Hepatocyte (in vitro differentiated cells): ENCODE results near the gene ZC3H12D. TPM values are rescaled to one million over a fixed set of nuclear protein-coding genes. Genes with fewer than 3 reads are reported as not detected.

Experiments used
- DNase-seq: peaks from one replicate; pipeline ENCODE4 v3.0.0-alpha.2; 2016; ENCODE audit warnings: low spot score
- H2AFZ ChIP-seq: fragments of 200-600 bp; sonication (generic); 2 replicates; pipeline ENCODE4 v1.6.0; 2016; ENCODE audit warnings: antibody characterized with exemption, mild to moderate bottlenecking
- H3K27ac ChIP-seq: fragments of 200-600 bp; sonication (generic); 2 replicates; pipeline ENCODE4 v1.5.1; 2016; ENCODE audit warnings: mild to moderate bottlenecking
- H3K27me3 ChIP-seq: fragments of 200-600 bp; sonication (generic); 2 replicates; pipeline ENCODE4 v1.6.1; 2016
- H3K36me3 ChIP-seq: fragments of 200-600 bp; sonication (generic); replicated peaks from 2 replicates; pipeline ENCODE4 v1.5.1; 2016; ENCODE audit warnings: low read depth; ENCODE audit not compliant: insufficient read depth
- H3K4me1 ChIP-seq: fragments of 200-600 bp; sonication (generic); 2 replicates; pipeline ENCODE4 v1.5.1; 2016; ENCODE audit warnings: mild to moderate bottlenecking, moderate library complexity; ENCODE audit not compliant: insufficient read depth
- H3K4me2 ChIP-seq: fragments of 200-600 bp; sonication (generic); 2 replicates; pipeline ENCODE4 v1.6.0; 2016
- H3K4me3 ChIP-seq: fragments of 200-600 bp; sonication (generic); 2 replicates; pipeline ENCODE4 v1.5.1; 2016; ENCODE audit warnings: mild to moderate bottlenecking
- H3K79me2 ChIP-seq: fragments of 200-600 bp; sonication (generic); 2 replicates; pipeline ENCODE4 v1.6.0; 2017; ENCODE audit warnings: mild to moderate bottlenecking
- H3K9me2 ChIP-seq: fragments of 200-600 bp; sonication (generic); replicated peaks from 2 replicates; pipeline ENCODE4 v1.6.0; 2017; ENCODE audit warnings: mild to moderate bottlenecking; ENCODE audit not compliant: insufficient read depth
- H3K9me3 ChIP-seq: fragments of 200-600 bp; sonication (generic); 2 replicates; pipeline ENCODE4 v1.5.1; 2016; ENCODE audit warnings: low read depth, mild to moderate bottlenecking
- H4K20me1 ChIP-seq: fragments of 200-600 bp; sonication (generic); 2 replicates; pipeline ENCODE4 v1.6.0; 2016; ENCODE audit warnings: mild to moderate bottlenecking; ENCODE audit not compliant: insufficient read depth, poor library complexity, severe bottlenecking
- EZH2 ChIP-seq: fragments of 200-600 bp; sonication (generic); IDR thresholded peaks from 2 replicates; pipeline ENCODE4 v1.6.1; 2016; ENCODE audit warnings: antibody characterized with exemption, mild to moderate bottlenecking, borderline replicate concordance
- EZH2phosphoT487 ChIP-seq: fragments of 200-600 bp; sonication (generic); IDR thresholded peaks from one replicate; pipeline ENCODE4 v1.6.1; 2018; ENCODE audit warnings: antibody characterized with exemption, mild to moderate bottlenecking, low read depth, moderate library complexity; ENCODE audit not compliant: unreplicated experiment, severe bottlenecking
- WGBS: methylation state at CpG from one replicate; pipeline ENCODE4 v1.1.6; 2016; ENCODE audit warnings: low lambda C conversion rate; ENCODE audit errors: missing lambda C conversion rate; 5-methylcytosine and 5-hydroxymethylcytosine counted together
- polyA plus RNA-seq: library from polyadenylated mRNA; unstranded; fragments of >200 nt; fragmentation: Nextera tagmentation; extraction: Ambion mirVana; gene quantifications from 2 replicates; pipeline ENCODE4 v1.2.1, GENCODE V29; 2016
- total RNA-seq: library from RNA; depleted of rRNA; stranded (reverse); fragments of >200 nt; gene quantifications from 2 replicates; pipeline ENCODE4 v1.2.3, GENCODE V29; 2014
- TF ChIP-seq, protein P1 (sequence below): fragments of 200-600 bp; sonication (generic); IDR thresholded peaks from 2 replicates; pipeline ENCODE4 v1.5.1; 2016; ENCODE audit warnings: antibody characterized with exemption, mild to moderate bottlenecking; ENCODE audit not compliant: poor library complexity

The ZC3H12D gene
- total and polyA plus RNA-seq, 2 experiments from 2014 or later = 0.06 to 0.50 TPM

DNA sequence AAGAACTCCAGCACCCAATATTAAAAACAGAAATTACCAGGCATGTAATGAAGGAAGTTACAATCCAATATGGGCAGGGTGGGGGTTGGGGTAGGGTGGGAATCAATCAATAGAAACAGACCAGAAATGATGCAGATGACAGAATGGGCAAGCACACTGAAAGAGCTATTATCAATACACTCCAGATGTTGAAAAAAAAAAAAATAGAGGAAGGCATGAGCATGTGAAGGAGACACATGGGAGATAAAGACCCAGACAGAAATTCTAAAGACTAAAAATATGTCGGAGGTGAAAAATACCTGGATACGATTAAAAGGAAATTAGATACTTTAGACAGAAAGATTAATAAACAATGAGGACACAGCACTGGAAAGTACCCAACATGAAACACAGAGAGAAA lies 19.1 kb upstream of the ZC3H12D start:
- Histone ChIP-seq H3K79me2 (peaks cover 4% of the 10 kb centered on the region), H2AFZ (no peak overlapping the region), H3K4me2 (no peak overlapping the region), H3K9me2 (no peaks in the 10 kb centered on the region), H3K4me3 (no peak overlapping the region), H3K27me3 (no peaks in the 10 kb centered on the region), H3K4me1 (no peaks in the 10 kb centered on the region), H4K20me1 (no peaks in the 10 kb centered on the region), H3K36me3 (no peaks in the 10 kb centered on the region), H3K27ac (no peak overlapping the region), H3K9me3 (no peaks in the 10 kb centered on the region)
- DNase-seq = no peak
- WGBS = 86% methylated on average over 2 of the region's 2 CpGs
- TF ChIP-seq, protein P1, sequence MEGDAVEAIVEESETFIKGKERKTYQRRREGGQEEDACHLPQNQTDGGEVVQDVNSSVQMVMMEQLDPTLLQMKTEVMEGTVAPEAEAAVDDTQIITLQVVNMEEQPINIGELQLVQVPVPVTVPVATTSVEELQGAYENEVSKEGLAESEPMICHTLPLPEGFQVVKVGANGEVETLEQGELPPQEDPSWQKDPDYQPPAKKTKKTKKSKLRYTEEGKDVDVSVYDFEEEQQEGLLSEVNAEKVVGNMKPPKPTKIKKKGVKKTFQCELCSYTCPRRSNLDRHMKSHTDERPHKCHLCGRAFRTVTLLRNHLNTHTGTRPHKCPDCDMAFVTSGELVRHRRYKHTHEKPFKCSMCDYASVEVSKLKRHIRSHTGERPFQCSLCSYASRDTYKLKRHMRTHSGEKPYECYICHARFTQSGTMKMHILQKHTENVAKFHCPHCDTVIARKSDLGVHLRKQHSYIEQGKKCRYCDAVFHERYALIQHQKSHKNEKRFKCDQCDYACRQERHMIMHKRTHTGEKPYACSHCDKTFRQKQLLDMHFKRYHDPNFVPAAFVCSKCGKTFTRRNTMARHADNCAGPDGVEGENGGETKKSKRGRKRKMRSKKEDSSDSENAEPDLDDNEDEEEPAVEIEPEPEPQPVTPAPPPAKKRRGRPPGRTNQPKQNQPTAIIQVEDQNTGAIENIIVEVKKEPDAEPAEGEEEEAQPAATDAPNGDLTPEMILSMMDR = no peak
- no peak for TF ChIP-seq EZH2phosphoT487
- TF ChIP-seq EZH2 = no peak

DNA sequence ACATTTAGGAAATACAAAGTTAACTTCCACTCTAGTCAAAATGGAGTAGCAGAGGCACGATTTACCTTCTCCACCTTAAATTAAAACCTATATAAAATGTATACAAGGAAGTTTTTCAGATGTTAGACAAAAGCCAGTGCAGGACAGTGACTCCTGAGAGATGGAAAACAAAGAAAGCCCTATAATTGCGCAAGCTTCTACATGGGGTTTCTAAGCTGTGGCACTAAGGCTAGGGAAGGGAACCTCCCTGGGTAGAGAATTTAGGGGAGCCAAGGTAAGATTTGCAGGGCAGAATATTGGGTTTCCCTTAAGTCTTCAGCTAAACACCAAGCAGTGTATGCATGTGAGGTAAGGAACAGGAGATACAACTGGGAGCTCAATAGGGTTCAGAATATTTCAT lies 18.5 kb upstream of the ZC3H12D start:
- Histone ChIP-seq H3K9me2 (no peaks in the 10 kb centered on the region), H3K4me3 (no peak overlapping the region), H3K4me1 (no peaks in the 10 kb centered on the region), H3K36me3 (no peaks in the 10 kb centered on the region), H4K20me1 (no peaks in the 10 kb centered on the region), H2AFZ (no peak overlapping the region), H3K9me3 (no peaks in the 10 kb centered on the region), H3K79me2 (peaks cover under 1% of the 10 kb centered on the region), H3K27ac (no peak overlapping the region), H3K27me3 (no peaks in the 10 kb centered on the region), H3K4me2 (no peak overlapping the region)
- TF ChIP-seq, protein P1 = no peak
- TF ChIP-seq EZH2phosphoT487 (no peak), EZH2 (no peak)
- DNase-seq = no peak
- 81% methylated on average over 2 of the region's 2 CpGs for WGBS

DNA sequence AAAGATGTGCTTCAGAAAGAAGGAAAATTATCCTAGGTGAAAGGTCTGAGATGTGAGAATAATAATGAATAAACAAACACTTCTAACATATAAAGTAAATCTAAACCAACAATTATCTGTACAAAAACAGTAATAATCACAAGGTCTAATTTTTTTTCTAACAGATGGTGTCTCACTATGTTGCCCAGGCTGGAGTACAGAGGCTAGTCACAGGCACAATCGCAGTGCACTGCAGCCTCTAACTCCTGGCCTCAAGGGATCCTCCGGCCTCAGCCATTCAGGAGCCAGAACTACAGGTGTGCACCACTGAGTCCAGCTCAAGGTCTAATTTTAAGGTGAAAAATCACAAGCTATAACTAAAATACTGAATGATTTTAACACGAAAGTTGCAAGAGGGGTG lies 17.0 kb upstream of the ZC3H12D start:
- Histone ChIP-seq H4K20me1 (no peaks in the 10 kb centered on the region), H3K27ac (no peak overlapping the region), H3K36me3 (no peaks in the 10 kb centered on the region), H3K9me2 (no peaks in the 10 kb centered on the region), H3K4me1 (no peaks in the 10 kb centered on the region), H3K4me3 (no peak overlapping the region), H3K79me2 (no peaks in the 10 kb centered on the region), H3K27me3 (no peaks in the 10 kb centered on the region), H3K9me3 (no peaks in the 10 kb centered on the region), H3K4me2 (no peak overlapping the region), H2AFZ (no peak overlapping the region)
- no peak for DNase-seq
- TF ChIP-seq EZH2phosphoT487 (no peak), EZH2 (no peak)
- TF ChIP-seq, protein P1 = no peak
- WGBS = 99% methylated on average over 3 of the region's 3 CpGs

DNA sequence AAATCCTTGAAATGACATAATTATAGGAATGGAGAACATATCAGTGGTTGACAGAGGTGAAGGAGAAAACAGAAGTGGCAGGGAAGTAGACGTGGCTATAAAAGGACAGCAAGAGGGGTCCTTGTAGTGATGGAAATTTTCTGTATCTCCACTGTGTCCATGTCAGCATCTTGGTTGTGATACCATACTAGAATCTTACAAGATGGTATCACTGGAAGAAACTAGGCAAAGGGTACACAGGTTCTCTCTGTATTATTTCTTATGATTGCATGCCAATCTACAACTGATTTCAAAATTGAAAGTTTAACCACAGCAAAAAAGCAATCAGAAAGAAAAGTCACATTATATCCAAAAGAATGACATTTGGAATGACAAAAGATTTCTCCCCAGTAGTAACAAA lies 16.4 kb upstream of the ZC3H12D start:
- Histone ChIP-seq H3K4me3 (no peak overlapping the region), H3K4me2 (no peak overlapping the region), H3K27me3 (no peaks in the 10 kb centered on the region), H4K20me1 (no peaks in the 10 kb centered on the region), H2AFZ (no peak overlapping the region), H3K9me2 (no peaks in the 10 kb centered on the region), H3K27ac (no peak overlapping the region), H3K9me3 (no peaks in the 10 kb centered on the region), H3K79me2 (no peaks in the 10 kb centered on the region), H3K36me3 (no peaks in the 10 kb centered on the region), H3K4me1 (no peaks in the 10 kb centered on the region)
- no peak for DNase-seq
- WGBS = 91% methylated on average over 1 of the region's 1 CpG
- no peak for TF ChIP-seq EZH2phosphoT487
- TF ChIP-seq EZH2 = no peak
- TF ChIP-seq, protein P1 = no peak
